ENCODE measurements around the gene F8A1.
A peak's percentile ranks its signal among the peaks of the same experiment; 100 is the strongest.
"Not testable (repeated sequence)": the region's sequence is repeated elsewhere in the genome, so short reads cannot be mapped to it uniquely, and the experiment has no call there.

Gene F8A1

DNA sequence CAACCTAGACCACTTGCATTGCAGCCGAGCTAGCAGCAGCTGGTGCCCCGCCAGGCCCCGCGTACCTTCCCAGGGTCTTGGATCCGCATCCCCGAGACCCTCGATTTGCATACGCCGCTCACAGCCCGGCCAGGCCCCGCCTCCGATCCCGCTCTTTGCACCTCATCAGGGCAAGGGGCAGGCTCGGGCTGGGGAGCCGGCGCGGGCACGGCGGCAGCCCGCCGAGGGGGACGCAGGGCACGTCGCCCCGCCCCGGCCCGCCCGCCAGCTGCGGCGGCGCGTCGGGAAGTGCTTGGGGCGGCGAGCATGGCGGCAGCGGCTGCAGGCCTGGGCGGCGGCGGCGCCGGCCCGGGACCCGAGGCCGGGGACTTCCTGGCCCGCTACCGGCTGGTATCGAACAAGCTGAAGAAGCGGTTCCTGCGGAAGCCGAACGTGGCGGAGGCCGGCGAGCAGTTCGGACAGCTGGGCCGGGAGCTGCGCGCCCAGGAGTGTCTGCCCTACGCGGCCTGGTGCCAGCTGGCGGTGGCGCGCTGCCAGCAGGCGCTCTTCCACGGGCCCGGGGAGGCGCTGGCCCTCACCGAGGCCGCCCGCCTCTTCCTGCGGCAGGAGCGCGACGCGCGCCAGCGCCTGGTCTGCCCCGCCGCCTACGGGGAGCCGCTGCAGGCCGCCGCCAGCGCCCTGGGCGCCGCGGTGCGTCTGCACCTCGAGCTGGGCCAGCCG lies at the start of gene F8A1:
Gene F8A1, plus strand, starts transcription at position 287 of the 720 bp plus-strand sequence. Its CDS starts 20 bp downstream, at position 307.
- DNase-seq (ENCODE audit: extremely low read depth, low read depth) = not testable (repeated sequence)

DNA sequence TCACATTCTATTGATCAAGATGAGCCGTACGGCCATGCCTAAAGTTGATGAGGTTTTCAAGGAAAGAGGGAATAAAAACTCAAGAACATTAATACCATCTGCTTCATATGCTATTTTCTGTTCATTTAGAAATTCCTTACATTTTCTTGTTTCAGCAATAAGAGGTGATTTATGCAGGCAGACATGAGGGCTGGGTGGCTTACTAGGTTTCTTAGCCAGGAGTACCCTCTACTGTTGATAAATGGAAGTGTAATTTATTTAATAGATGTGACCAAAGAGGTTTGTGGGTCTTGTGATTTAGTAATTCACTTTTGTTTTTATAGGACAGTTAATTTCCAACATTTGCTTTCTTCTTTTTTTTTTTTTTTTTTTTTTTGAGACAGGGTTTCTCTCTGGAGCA lies 45.3 kb upstream of the F8A1 start:
- DNase-seq (ENCODE audit: extremely low read depth, low read depth) = peak; percentile 12
- TF ChIP-seq, protein P1, sequence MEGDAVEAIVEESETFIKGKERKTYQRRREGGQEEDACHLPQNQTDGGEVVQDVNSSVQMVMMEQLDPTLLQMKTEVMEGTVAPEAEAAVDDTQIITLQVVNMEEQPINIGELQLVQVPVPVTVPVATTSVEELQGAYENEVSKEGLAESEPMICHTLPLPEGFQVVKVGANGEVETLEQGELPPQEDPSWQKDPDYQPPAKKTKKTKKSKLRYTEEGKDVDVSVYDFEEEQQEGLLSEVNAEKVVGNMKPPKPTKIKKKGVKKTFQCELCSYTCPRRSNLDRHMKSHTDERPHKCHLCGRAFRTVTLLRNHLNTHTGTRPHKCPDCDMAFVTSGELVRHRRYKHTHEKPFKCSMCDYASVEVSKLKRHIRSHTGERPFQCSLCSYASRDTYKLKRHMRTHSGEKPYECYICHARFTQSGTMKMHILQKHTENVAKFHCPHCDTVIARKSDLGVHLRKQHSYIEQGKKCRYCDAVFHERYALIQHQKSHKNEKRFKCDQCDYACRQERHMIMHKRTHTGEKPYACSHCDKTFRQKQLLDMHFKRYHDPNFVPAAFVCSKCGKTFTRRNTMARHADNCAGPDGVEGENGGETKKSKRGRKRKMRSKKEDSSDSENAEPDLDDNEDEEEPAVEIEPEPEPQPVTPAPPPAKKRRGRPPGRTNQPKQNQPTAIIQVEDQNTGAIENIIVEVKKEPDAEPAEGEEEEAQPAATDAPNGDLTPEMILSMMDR (IDR thresholded peaks at IDR 0.05; ENCODE audit: low read depth, low read length) = peak; percentile 39

DNA sequence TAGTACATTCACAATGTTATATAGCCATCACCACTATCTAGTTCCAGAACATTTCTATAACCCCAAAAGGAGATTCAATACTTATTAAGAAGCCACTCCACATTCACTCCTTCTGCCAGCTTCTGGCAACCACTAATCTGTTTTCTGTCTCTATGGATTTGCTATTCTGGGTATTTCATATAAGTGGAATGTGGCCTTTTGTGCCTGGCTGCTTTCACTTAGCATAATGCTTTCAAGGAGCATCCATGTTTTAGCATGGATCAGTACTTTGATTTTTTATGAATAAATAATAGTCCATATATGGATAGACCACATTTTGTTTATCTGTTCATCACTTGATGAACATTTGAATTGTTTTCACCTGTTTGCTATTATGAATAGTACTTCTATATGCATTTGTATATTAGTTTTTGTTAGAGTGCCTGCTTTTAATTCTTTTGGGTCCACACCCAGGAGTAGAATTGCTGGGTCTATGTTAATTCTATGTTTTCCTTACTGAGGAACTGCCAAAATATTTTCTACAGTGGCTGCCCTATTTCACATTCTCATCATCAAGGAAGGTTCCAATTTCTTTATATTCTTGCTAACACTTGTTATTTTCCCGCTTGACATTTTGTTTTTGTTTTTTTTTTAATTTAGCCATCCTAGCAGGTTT lies 35.1 kb upstream of the F8A1 start:
- DNase-seq (ENCODE audit: extremely low read depth, low read depth) = no peak
- TF ChIP-seq, protein P1 (IDR thresholded peaks at IDR 0.05; ENCODE audit: low read depth, low read length) = no peak

DNA sequence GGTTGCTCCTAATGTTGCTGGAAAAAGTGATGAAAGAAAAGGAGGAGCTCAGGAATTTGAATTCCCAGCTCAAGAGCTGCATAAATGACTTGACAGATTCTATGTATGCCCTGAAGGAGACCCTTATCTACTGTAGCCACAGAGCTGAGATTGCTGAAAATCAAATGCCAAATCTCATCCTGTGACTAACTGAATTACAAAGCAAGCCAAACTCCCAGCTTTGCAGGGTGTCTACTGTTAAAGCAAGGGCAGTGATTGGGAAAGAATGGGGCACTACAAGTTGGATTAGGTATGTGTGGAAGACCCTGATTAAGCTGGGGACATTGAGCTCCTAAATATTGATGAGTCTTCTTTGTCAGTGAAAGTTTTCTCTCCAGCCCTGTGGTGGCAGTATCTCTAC lies 30.9 kb upstream of the F8A1 start:
- no peak for DNase-seq (ENCODE audit: extremely low read depth, low read depth)
- TF ChIP-seq, protein P1 (IDR thresholded peaks at IDR 0.05; ENCODE audit: low read depth, low read length) = no peak

DNA sequence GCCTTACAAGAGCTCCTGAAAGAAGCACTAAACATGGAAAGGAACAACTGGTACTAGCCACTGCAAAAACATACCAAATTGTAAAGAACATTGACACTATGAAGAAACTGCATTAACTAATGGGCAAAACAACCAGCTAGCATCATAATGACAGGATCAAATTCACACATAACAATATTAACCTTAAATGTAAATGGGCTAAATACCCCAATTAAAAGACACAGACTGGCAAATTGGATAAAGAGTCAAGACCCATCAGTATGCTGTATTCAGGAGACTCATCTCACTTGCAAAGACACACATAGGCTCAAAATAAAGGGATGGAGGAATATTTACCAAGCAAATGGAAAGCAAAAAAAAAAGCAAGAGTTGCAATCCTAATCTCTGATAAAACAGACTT lies 17.6 kb upstream of the F8A1 start:
- DNase-seq (ENCODE audit: extremely low read depth, low read depth) = not testable (repeated sequence)

DNA sequence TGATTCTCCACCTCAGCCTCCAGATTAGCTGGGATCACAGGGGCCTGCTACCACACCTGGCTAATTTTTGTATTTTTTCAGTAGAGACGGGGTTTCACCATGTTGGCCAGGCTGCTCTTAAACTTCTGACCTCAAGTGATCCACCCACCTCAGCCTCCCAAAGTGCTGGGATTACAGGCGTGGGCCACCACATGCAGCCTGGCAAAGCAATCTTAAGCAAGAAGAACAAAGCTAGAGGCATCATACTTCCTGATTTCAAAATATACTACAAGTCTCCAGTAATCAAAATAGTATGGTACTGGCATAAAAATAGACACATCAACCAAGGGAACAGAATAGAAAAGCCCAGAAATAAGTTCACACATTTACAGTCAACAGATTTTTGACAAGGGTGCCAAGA lies 12.8 kb upstream of the F8A1 start:
- DNase-seq (ENCODE audit: extremely low read depth, low read depth) = no peak
- TF ChIP-seq, protein P1 (IDR thresholded peaks at IDR 0.05; ENCODE audit: low read depth, low read length) = no peak

DNA sequence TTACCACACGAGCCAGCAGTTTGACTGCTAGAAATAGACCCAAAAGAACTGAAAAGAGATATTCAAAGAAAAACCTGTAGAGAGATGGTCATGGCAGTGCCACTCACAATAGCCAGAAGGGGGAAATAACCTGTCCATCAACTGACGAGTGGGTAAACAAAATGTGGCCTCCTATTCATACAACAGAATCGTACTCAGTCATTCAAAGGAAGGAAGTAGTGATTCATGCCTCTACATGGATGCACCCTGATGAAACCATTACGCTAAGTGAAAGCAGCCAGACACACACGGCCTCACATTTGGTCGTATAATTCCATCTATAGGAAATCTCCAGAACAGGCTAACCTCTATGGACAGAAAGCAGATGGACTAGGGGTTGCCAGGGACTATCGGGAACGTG lies 2.1 kb upstream of the F8A1 start:
- not testable (repeated sequence) for DNase-seq (ENCODE audit: extremely low read depth, low read depth)

DNA sequence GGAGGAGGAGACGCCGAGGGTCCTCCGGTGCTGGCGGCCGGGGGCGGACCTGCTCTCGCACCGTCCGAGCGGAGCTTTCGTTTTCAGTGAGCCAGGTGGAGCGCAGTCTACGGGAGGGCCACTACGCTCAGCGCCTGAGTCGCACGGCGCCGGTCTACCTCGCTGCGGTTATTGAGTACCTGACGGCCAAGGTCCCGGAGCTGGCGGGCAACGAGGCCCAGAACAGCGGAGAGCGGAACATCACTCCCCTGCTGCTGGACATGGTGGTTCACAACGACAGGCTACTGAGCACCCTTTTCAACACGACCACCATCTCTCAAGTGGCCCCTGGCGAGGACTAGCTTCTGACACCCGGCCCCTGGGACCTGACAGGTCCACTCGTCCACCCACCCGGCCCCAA lies 1.1 kb upstream of the F8A1 start:
- not testable (repeated sequence) for DNase-seq (ENCODE audit: extremely low read depth, low read depth)

DNA sequence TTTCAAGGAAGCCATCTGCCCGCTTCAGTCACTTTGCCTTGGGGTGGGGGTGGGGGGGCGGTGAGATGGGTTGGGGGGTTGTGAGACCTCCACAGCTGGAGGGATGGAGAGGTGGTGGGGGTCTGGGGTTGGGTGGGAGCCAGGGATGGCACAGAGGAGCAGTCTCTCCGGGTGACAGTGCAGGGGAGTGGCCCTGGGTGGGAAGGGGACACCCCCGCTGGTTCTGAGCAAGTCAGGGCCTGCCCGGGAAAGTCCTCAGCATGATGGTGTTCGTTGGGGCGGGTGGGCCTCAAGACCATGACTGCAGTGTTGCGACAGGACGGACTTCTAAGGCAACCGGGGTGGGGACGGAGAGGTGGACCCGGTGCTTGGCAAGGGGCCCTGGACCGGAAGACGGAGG lies 606 bp upstream of the F8A1 start:
- not testable (repeated sequence) for DNase-seq (ENCODE audit: extremely low read depth, low read depth)

DNA sequence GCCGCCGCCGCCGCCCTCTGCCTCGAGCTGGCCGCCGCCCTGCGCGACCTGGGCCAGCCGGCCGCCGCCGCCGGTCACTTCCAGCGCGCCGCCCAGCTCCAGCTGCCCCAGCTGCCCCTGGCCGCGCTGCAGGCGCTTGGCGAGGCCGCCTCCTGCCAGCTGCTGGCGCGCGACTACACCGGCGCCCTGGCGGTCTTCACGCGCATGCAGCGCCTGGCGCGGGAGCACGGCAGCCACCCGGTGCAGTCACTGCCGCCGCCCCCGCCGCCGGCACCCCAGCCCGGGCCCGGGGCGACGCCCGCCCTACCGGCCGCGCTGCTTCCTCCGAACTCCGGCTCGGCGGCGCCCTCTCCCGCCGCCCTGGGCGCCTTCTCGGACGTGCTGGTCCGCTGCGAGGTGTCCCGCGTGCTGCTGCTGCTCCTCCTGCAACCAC lies 650 bp downstream of the F8A1 start:
- not testable (repeated sequence) for DNase-seq (ENCODE audit: extremely low read depth, low read depth)

All from AG09319 (cell line).